Left kidney (tissue), 2 donors: ENCODE results near the gene NID1. TPM values are rescaled to one million over a fixed set of nuclear protein-coding genes. Genes with fewer than 3 reads are reported as not detected.

Experiments
- DNase-seq: peaks from one replicate; pipeline ENCODE4 v3.0.0-alpha.2; 2013
- polyA plus RNA-seq: library from polyadenylated mRNA; unstranded; fragments of 120-200 nt; gene quantifications from one replicate; pipeline ENCODE4 v1.2.1, GENCODE V29; 2013; ENCODE audit not compliant: insufficient read length

Gene NID1
- polyA plus RNA-seq, 1 donor, result 177 TPM

DNA sequence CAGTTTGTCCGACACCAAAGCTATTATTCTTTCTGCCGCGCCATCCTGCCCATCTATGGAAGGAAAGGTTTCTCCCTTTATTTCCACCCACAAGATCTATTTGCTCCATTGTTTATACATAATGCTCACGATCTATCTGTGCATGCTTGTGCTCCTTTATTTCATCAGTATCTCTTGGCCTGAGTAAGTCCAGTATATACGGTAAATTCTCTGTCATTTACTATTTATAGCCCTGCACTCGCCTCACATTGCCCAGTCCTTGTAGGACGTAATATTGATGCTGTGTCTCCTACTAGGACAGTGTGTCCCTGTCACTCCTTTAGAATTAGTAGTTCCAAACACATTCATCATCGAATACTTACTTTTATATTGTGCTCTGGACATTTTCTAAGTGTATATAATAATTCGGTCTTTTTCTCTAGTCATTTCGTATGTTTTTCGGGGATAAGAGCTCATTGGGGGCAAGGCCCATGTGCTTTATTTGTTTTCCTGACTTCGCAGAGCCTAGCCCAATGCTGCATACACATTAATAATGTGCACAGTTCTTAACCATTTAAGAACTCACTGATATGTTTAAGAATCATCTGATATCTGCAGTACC is 3.1 kb upstream of the NID1 start:
- DNase-seq, result no peak

DNA sequence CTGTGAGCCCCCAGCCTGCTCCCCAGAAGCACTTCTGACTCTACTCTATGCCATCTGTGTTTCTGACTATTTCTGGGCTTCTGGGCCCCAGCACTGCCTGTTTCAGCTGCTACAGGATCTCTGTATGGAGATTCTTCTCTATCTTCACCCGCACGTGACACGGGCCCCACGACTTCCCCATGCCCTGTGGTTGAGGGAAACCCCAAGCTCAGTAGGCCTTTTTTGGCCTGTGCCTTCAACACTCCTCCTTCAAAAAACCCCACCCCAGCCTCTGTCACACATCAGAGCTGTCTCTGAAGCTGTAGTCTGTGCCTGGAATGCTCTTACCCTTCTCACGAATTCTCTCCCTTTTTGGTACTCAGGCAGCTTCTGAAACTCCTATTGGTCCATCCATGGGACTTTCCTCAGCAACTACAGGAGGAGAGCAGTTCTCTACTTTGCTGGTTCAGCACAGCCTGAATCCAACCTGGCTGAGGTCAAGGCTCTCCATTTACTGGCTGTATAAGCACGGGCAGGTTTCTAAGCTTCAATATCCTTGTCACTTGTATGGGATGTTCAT is 2.0 kb upstream of the NID1 start:
- DNase-seq, result no peak

DNA sequence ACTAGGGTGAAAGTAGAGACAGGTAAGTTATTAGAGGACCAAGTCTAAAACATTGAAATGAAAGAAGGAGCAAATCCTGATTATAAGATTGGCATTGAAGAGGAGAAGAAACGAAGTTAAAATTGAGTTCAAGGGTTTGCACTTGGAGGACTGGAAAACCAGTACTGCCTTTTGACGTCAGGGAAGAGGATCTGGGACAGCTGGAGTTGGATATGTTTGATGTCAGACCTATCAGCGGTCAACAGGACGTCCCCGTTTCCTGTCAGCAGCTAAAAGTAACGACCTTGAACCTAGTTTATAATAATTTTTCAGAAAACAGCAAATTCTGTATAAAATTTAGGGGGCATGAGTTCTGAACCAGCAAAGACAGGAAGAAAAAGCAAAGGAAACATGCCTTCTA is 1.2 kb upstream of the NID1 start:
- no peak for DNase-seq

DNA sequence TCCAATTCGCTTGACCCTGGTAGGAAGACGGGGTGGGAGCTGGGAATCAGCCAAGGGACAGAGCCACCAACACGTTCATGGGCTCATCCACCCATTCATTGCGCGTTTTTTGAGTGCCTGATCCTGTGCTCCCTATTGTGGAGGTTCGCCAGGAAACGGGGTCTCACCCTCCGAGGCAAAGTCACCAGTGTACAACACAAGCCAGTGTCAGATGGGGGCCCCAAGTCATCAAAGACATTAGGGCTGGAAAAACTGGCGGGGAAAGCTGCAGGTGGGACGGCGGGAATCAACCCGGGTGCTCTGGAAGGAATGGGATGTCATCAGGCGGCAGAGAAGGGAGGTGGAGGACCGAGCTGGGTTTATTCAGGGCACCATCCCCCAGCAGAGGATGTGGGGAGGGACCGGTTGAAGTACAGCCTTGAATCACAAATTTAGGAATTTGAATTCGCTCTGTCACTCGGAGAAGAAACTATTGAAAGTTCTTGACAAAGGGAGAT is 667 bp upstream of the NID1 start:
- no peak for DNase-seq

DNA sequence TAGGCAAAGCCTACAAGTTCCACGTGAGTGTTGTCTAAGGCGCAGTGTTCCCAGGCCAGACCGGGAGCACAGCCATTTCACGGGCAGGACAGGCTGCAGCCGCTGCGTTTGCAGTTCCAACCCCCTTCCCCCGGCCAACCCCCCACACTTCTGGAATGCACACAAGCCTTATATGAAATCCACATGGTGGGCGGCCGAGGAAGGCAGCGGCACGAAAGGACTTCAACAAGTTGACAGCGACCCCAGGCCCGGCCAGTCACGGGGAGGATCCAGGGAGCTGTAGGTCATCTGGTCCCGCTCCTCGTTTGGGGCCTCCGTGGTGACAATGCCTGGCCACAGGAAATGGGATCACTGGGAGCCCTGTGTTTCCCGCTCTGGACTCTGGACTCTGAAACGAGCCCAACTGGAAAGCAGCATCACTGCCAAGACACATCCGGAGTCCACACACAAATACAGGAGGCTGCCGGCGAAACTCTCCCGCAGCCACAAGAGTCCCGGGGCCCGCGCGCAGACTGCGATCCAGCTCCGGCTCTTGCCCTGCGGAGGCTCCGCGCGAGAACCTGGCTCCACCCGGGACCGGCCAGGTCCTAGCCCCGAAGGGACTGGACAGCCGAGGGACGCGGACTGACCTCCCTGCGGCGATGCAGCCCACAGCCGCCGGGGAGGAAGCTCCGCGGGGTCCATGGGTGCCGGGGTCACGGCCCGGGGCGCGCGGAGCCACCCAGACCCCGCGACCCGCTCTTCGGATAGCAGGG is 794 bp downstream of the NID1 start:
- DNase-seq, result peak; percentile 68

DNA sequence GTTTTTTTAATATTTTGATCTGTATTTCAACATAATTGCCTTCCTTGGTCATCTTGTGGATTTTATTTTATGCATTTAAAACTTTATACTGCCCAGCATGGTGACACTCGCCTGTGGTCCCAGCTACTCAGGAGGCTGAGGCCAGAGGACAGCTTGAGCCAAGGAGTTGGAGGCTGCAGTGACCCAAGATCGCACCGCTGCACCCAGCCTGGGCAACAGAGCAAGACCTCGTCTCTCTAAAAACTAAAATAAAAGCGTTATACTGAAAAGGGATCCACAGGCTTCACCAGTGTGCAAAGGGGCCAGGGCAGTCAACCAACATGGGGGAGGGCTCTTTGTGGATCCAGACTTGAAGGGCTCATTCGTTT is 1.4 kb downstream of the NID1 start:
- no peak for DNase-seq

DNA sequence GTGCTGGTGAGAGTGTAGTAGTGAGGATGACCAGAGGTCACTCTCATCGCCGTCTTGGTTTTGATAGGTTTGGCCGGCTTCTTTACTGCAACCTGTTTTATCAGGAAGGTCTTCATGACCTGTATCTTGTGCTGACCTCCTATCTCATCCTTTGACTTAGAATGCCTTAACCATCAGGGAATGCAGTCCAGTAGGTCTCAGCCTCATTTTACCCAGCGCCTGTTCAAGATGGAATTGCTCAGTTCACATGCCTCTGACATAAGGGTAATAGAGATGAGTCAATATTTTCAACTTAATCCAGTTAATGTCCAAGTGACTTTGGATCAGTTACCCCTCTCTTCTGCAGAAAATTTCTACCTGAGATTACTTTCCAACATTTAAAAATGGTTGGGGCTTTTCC is 4.6 kb downstream of the NID1 start:
- DNase-seq, result no peak

DNA sequence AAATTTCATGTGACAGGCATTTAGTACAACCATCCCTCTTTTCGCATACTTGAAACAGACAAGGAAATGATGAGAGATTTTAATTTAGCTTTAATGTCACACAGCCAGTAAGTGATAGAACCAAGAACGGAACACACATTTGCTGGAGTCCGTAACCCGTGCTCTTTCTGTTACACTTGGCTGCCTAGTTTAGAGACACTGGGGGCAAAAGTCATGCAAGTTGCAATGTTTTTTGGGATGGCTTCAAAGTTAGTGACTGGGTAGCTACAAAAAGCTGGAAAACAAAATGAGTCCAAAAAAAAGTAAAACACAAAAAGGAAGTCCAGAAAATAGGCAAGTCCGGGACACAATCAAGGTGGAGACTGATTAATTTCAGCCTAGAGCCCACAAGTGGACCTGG is 5.9 kb downstream of the NID1 start:
- no peak for DNase-seq

DNA sequence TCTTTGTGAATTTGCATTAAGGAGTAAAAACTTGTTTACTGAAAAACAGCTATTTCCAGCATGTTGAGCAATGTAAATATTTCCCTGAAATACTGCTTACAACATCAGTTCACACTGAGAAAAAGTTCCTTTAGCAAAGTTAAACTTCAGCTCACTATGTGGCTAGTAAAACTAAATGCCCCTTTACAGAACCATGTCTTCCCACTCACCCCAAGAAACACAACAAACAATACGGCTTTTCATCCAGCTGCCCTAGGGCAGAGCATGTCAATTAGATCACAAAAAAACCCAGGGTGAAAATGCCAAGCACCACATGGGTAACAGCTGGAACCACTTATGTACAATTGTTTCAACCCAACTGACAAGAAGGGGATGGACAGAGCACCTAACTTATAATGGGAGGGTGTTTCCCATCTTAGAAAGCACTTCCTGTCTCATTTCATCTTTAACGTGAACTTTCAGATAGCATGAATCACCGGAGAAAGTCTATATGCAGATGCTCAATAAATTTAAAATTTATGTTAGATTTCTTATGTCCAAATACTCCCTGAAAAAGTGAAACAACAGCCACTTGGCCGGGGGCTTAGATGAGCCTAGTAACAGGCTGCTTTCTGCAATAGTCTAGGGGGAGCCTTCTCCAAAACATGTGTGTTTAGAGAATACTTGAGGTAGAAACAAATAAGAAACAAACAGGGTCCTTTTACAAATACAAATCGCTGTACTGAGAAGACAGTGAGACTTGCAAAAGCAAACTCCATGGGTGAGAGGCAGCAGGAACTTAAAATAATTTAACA is 6.6 kb downstream of the NID1 start:
- no peak for DNase-seq

DNA sequence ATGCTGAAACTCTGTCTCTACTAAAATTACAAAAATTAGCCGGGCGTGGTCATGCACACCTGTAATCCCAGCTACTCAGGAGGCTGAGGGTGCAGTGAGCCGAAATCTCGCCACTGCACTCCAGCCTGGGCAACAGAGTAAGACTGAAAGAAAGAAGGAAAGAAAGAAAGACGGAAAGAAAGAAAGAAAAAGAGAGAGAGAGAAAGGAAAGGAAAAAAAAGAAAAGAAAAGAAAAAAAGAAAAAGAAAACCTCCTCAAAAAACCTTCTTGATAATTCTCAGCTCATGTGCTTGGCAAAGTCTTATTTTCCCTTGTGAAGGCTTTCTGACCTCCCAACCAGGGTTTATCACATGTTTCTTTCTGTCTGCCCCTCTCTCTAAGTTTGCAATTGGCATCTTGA is 7.3 kb downstream of the NID1 start:
- no peak for DNase-seq

DNA sequence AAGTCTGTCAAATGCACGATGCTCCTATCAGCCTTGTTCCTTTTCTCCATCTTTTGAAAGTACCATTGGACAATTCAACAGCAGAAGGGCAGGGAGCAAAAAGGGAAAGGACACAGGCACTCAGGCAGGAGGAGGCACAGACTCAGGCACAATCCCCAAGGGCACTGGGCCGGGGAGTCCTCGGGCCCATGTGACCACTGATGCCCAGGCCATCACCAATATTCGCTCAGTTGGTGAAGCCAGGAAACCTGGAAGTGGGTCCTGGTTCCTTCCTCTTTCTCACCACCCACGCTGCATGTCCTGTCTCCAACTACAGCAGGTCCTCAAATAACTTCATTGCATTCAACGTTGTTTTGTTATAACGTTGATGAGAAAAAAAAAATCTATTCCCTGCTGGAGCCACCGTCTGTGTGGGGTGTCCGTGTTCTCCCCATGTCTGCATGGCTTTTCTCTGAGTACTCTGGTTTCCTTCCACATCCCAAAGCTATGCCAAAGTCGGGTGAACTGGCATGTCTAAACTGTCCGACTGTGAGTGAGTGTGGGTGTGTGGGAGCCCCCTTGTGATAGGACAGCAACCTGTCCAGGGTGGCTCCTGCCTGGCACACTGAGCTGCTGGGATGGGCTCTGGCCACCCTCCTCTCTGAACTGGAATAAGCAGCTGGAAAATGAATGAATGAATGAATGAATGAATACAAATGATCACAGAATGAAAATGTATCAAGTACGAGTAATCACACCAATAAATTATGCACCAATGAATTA is 12.5 kb downstream of the NID1 start:
- no peak for DNase-seq

DNA sequence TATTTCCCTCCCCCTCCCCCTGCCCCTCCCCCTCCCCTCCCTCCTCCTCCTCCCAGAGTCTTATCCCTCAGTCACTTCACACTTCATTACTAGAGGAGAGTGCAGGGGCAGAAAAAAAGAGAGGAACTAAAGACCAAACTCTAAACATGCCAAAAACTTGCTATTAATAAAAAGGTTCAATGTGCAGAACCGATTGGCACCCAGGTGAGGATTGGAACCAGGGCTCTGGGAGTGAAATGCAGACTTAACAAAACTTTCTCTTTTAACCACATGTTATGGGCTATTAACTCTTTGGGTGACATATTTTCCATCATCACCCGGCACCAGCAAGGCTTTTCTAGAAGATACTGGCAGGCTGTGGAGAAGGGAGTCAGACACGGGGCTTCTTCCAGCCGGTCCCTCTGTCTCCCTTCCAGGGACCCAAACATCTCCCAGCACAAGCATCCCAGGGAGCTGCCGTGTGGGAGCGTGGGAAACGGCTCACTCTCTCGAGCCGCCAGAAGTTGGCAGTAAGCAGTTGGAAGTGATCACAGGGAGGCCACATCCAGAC is 13.6 kb downstream of the NID1 start:
- DNase-seq, result no peak

DNA sequence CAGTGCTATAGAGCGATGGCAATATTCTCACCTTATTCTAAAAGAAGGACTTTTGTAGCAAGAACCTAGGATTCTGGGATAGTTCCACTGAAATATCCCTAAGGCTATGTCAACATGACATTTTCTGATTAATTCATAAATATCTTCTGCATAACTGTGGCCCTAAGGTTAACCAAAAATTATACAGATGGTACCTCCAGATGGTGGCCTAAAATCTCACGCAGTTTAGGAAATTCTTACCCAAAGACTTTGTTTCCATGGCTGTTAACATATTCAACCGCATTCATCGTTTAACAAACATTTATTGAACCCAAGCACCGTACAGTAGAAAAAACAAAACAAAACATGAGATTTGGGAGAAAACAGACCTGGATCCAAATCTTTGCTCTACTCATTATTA is 19.1 kb downstream of the NID1 start:
- DNase-seq, result no peak

DNA sequence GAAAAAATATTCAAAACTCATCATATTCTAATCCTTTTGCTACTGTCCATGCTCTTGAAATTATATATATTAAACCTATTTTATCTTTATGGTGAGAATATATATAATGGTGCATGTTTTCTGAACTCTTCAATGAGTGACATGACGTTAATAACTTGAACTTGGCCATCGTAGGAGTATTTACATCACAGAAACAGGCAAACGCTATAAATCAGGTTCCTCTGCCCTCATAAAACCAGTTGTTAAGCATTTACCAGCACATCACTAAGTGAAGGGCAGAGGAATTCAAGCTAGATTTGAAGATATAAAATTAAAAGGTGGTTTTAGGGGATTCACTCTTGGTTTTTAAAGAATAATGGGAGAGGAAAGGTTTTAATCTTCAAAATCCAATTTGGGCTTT is 20.5 kb downstream of the NID1 start:
- no peak for DNase-seq

DNA sequence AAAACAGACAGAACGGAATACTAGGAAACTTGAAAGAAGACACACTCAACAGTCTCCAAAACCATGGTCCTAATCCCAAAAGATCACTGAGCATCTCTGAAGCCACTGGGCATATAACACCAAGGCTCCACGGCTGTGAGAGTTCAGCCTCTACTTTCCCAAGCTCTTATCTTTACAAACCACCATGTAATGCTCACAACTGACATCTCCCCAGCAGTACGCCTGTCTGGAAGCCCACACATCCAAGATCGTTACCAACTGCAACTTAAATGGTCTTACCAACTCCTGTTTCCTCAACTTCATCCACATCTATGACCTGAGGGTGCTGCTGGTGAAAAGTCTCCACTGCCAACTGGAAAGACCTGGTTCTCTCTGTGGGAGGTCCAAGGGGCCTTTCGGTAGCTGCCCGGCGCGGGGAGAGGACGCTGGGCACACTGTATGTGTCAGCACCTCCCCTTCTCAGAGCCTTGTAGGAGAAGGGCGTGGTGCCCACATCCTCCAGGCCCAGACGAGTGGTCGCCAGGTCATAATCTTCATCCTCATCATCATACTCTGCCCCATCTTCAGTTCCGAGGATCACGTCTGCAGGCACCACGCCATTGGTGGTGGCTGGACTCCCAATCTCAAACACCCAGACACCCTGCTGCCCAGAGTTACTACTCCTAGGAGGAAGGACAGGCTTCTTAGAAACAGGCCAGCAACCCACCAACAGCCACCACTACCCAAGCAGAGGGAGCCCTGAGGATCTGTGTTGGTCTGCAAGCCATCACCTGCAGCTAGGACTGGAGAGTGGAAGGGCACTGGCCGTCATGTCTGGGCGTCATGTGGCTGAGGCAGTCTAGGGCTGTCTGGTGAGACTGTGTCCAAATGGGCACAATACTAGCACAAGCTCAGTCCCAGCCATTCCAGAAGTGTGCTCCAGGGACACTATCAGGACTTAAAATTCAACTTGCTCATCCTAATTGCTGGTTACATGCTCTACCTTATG is 23.0 kb downstream of the NID1 start:
- no peak for DNase-seq

DNA sequence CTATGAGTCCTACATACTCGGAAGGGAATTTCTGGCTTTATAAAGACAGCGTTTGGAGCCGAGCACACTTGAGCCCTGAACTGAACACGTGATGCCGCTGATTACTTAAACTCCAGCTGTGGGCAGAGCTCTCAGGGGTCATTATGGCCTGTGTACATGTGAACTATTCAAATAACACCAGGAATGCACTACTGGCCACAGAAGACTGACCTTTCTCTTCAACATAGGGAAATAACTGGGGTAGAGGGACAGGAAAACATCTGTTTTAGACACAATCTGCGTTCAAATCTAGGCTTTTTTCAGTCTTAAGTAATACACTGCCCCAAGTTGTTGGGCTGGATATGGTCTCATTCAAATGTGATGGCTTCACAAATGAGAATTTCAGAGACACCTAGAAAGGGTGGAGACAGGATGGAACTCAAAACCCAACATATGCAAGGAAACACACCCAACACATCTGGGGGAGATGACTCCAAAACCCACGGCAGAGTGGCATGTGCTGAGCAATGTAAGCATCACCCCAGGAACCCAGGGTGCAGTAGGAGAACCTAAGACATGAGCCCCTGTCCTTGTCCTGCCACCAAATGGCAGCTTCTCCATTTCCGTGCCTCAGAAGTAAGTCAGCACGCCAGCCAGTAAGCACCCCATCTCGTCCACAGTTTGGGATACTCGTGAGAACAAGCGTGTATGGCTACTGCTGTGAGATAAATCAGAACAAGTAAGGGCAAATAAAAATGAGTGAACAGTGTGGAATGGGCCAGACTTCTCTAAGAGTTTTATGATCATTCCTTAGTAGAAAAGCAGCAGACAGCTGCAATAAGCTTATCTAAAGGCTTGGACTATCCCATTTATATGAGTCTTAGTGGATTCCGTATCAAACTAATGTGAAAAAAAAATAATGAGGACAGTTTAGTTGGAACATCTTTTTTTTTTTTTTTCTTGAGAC is 24.9 kb downstream of the NID1 start:
- no peak for DNase-seq

DNA sequence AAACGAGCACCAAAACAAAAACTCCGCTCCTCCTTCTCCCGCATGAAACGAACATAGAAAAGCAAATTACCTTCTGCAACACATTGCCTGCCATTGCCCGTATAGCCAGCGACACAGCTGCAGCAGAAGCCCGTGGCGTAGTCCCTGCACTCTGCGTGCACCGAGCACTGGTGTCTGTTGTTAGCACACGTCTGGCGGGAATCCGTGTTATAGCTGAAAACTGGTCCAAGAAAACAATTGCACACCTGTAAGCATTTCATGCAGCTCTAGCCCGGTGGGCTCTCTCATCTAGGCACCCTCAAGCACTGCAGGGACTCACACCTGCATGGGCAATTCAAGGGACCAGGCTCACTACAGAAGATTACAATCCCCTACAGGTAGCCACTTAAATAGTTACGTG is 26.9 kb downstream of the NID1 start:
- no peak for DNase-seq

DNA sequence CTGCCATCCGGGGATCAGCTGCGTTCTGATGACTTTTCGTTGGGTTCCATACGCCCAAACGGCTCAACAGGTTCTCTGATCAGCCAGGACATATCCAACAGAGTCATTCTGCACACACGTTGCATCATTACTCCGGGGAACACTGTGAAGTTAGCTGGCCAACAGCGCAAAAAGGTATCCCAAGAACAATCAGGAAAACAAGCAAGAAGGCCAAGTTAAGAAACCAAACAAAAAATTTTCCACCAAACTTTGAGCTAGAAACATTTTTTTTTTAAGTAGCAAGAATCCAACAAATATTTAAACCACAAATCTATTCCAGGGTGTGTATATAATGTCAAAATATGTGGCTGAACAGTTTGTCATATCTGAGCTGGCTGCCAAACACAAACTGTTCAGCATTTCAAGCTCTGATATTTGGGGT is 29.2 kb downstream of the NID1 start:
- DNase-seq, result no peak

DNA sequence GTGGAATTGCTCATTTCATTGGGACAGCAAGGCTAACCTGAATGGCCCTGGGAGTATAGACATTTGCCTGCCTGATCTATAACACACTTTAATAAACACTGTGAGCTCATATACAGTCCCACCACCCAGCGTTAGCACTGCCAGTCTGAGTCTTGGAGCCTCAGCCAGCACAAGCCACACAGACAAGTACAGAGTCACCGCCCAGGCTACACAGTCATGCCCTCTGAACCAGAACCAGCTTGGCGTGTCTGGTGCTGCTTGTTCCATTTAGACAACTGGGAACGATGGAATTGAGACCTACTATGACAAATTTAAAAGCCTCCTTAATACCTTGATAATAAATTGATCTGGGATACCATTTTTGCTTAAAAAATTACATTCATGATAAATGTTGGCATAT is 31.6 kb downstream of the NID1 start:
- no peak for DNase-seq
